BLaER1 treated with 17β-estradiol and CSF1 and Interleukin-3, amounts not matched to agents 10 nM and 100 nM (cell line): Measurements from ENCODE around the gene F5.
"Not testable (repeated sequence)": the region's sequence is repeated elsewhere in the genome, so short reads cannot be mapped to it uniquely, and the experiment has no call there.

Source experiments
- H3K27ac ChIP-seq, 11 experiments: shearing (Covaris generic); formaldehyde crosslinking; 2 replicates each; pipeline ENCODE4 v1.8.1; 2022
- H3K27me3 ChIP-seq, 11 experiments: shearing (Covaris generic); formaldehyde crosslinking; 2 replicates each; pipeline ENCODE4 v1.8.1; 2022
- H3K36me3 ChIP-seq, 11 experiments: shearing (Covaris generic); formaldehyde crosslinking; 2 replicates each; pipeline ENCODE4 v1.8.1; 2022
- H3K4me1 ChIP-seq, 10 experiments: shearing (Covaris generic); formaldehyde crosslinking; 2 replicates each; pipeline ENCODE4 v1.8.1; 2022
- H3K4me2 ChIP-seq, 11 experiments: shearing (Covaris generic); formaldehyde crosslinking; 2 replicates each; pipeline ENCODE4 v1.8.1; 2022
- H3K4me3 ChIP-seq, 10 experiments: shearing (Covaris generic); formaldehyde crosslinking; 2 replicates each; pipeline ENCODE4 v1.8.1; 2022
- H3K9ac ChIP-seq, 11 experiments: shearing (Covaris generic); formaldehyde crosslinking; 2 replicates each; pipeline ENCODE4 v1.8.1; 2022
- H3K9me3 ChIP-seq, 11 experiments: shearing (Covaris generic); formaldehyde crosslinking; replicated peaks in 1 of 11; 2 replicates each; pipeline ENCODE4 v1.8.1; 2022
- H4K20me1 ChIP-seq, 11 experiments: shearing (Covaris generic); formaldehyde crosslinking; 2 replicates each; pipeline ENCODE4 v1.8.1; 2022
- Cebpa-rat ChIP-seq, 11 experiments: shearing (Covaris generic); IDR thresholded peaks; 2 replicates each; pipeline ENCODE4 v1.8.1; 2022

F5 gene

GRCh38 chr1:169534653-169535052 lies 51.6 kb downstream of the F5 start:
- H3K36me3 ChIP-seq = no peaks in the 10 kb centered on the region
- peaks cover 0 to 5% (median 0%) of the 10 kb centered on the region in 11 experiments; a peak in 1 of 22 replicates for H3K9me3 ChIP-seq
- H3K4me2 ChIP-seq = no peak overlapping the region
- no peak for TF ChIP-seq Cebpa-rat (IDR thresholded peaks at IDR 0.05)
- no peaks in the 10 kb centered on the region for H4K20me1 ChIP-seq
- H3K27ac ChIP-seq = no peak overlapping the region
- H3K27me3 ChIP-seq = no peaks in the 10 kb centered on the region
- H3K4me1 ChIP-seq = no peaks in the 10 kb centered on the region
- H3K9ac ChIP-seq = no peak overlapping the region
- H3K4me3 ChIP-seq = no peak overlapping the region

GRCh38 chr1:169533528-169534190 lies 52.6 kb downstream of the F5 start:
- not testable (repeated sequence) for H3K36me3 ChIP-seq, H3K9ac ChIP-seq, H3K27me3 ChIP-seq, H3K27ac ChIP-seq, H3K4me2 ChIP-seq, H4K20me1 ChIP-seq, H3K9me3 ChIP-seq, H3K4me1 ChIP-seq, H3K4me3 ChIP-seq

GRCh38 chr1:169530448-169530847 lies 55.8 kb downstream of the F5 start:
- no peaks in the 10 kb centered on the region for H3K36me3 ChIP-seq
- H3K4me1 ChIP-seq = peaks cover 0 to 11% (median 4%) of the 10 kb centered on the region in 10 experiments; a peak in 6 of 20 replicates
- H3K4me2 ChIP-seq = no peak overlapping the region
- no peaks in the 10 kb centered on the region for H3K27me3 ChIP-seq
- H3K27ac ChIP-seq = no peak overlapping the region
- TF ChIP-seq Cebpa-rat (IDR thresholded peaks at IDR 0.05) = no peak
- H3K4me3 ChIP-seq = no peak overlapping the region
- H4K20me1 ChIP-seq = no peaks in the 10 kb centered on the region
- no peak overlapping the region for H3K9ac ChIP-seq
- H3K9me3 ChIP-seq = peaks cover 0 to 5% (median 0%) of the 10 kb centered on the region in 11 experiments; a peak in 1 of 22 replicates

GRCh38 chr1:169529068-169529642 lies 57.1 kb downstream of the F5 start:
- Histone ChIP-seq H3K9me3 (peaks cover 0 to 5% (median 0%) of the 10 kb centered on the region in 11 experiments; a peak in 1 of 22 replicates), H4K20me1 (no peaks in the 10 kb centered on the region), H3K27ac (no peak overlapping the region), H3K9ac (no peak overlapping the region), H3K36me3 (no peaks in the 10 kb centered on the region), H3K4me3 (no peak overlapping the region), H3K27me3 (no peaks in the 10 kb centered on the region), H3K4me2 (peak overlapping the region in 1 of 11 experiments; percentile 16; a peak in 1 of 22 replicates), H3K4me1 (peaks cover 0 to 11% (median 4%) of the 10 kb centered on the region in 10 experiments; a peak in 6 of 20 replicates)
- TF ChIP-seq Cebpa-rat (IDR thresholded peaks at IDR 0.05) = no peak

GRCh38 chr1:169528215-169529067 lies 57.8 kb downstream of the F5 start:
- Histone ChIP-seq H3K36me3 (no peaks in the 10 kb centered on the region), H3K4me3 (no peak overlapping the region), H3K27me3 (no peaks in the 10 kb centered on the region), H4K20me1 (no peaks in the 10 kb centered on the region), H3K9me3 (peaks cover 0 to 5% (median 0%) of the 10 kb centered on the region in 11 experiments; a peak in 1 of 22 replicates), H3K27ac (no peak overlapping the region), H3K9ac (no peak overlapping the region), H3K4me1 (peaks cover 0 to 11% (median 4%) of the 10 kb centered on the region in 10 experiments; a peak in 6 of 20 replicates), H3K4me2 (peak overlapping the region in 2 of 11 experiments; percentile 16 to 18; a peak in 2 of 22 replicates)
- no peak for TF ChIP-seq Cebpa-rat (IDR thresholded peaks at IDR 0.05)

GRCh38 chr1:169527451-169528214 lies 58.6 kb downstream of the F5 start:
- no peak overlapping the region for H3K27ac ChIP-seq
- no peak for TF ChIP-seq Cebpa-rat (IDR thresholded peaks at IDR 0.05)
- 0 out of 22 replicates have a peak, but pooled peaks cover 0 to under 1% (median 0%) of the 10 kb centered on the region in 11 experiments for H3K9me3 ChIP-seq
- no peak overlapping the region; a peak in 1 of 22 replicates for H3K4me2 ChIP-seq
- H3K9ac ChIP-seq = no peak overlapping the region
- H4K20me1 ChIP-seq = no peaks in the 10 kb centered on the region
- H3K27me3 ChIP-seq = no peaks in the 10 kb centered on the region
- H3K4me3 ChIP-seq = no peak overlapping the region
- peaks cover 0 to 11% (median 4%) of the 10 kb centered on the region in 10 experiments; a peak in 6 of 20 replicates for H3K4me1 ChIP-seq
- no peaks in the 10 kb centered on the region for H3K36me3 ChIP-seq

GRCh38 chr1:169527001-169527400 lies 59.3 kb downstream of the F5 start:
- no peak overlapping the region for H3K4me3 ChIP-seq
- H3K9me3 ChIP-seq = no peaks in the 10 kb centered on the region
- no peaks in the 10 kb centered on the region for H3K36me3 ChIP-seq
- H4K20me1 ChIP-seq = no peaks in the 10 kb centered on the region
- H3K4me2 ChIP-seq = no peak overlapping the region
- H3K9ac ChIP-seq = no peak overlapping the region
- no peak overlapping the region for H3K27ac ChIP-seq
- H3K4me1 ChIP-seq = peaks cover 0 to 11% (median 4%) of the 10 kb centered on the region in 10 experiments; a peak in 6 of 20 replicates
- no peak for TF ChIP-seq Cebpa-rat (IDR thresholded peaks at IDR 0.05)
- no peaks in the 10 kb centered on the region for H3K27me3 ChIP-seq

- H3K4me1 ChIP-seq = peaks cover 0 to 11% (median 4%) of the 10 kb centered on the region in 10 experiments; a peak in 6 of 20 replicates
- TF ChIP-seq Cebpa-rat (IDR thresholded peaks at IDR 0.05) = no peak
- no peak overlapping the region for H3K4me2 ChIP-seq
- H3K27ac ChIP-seq = no peak overlapping the region
- no peak overlapping the region for H3K4me3 ChIP-seq
- H3K9me3 ChIP-seq = no peaks in the 10 kb centered on the region
- no peaks in the 10 kb centered on the region for H4K20me1 ChIP-seq
- no peaks in the 10 kb centered on the region for H3K27me3 ChIP-seq
- H3K9ac ChIP-seq = no peak overlapping the region
- no peaks in the 10 kb centered on the region for H3K36me3 ChIP-seq
These were observed 60.0 kb downstream of the F5 start for GRCh38 chr1:169526120-169526832.
